GM21529 (cell line): Measurements from ENCODE around the gene KIF22.
"Not testable (repeated sequence)": the region's sequence is repeated elsewhere in the genome, so short reads cannot be mapped to it uniquely, and the experiment has no call there.

ENCODE experiments used
- ATAC-seq: cut with Tn5 transposase; IDR thresholded peaks from one replicate; pipeline ENCODE4 v1.9.1; 2021; ENCODE audit not compliant: unreplicated experiment

The KIF22 gene

GRCh38 chr16:29812754-29813643 lies 22.4 kb downstream of the KIF22 start:
- ATAC-seq = no peak

DNA sequence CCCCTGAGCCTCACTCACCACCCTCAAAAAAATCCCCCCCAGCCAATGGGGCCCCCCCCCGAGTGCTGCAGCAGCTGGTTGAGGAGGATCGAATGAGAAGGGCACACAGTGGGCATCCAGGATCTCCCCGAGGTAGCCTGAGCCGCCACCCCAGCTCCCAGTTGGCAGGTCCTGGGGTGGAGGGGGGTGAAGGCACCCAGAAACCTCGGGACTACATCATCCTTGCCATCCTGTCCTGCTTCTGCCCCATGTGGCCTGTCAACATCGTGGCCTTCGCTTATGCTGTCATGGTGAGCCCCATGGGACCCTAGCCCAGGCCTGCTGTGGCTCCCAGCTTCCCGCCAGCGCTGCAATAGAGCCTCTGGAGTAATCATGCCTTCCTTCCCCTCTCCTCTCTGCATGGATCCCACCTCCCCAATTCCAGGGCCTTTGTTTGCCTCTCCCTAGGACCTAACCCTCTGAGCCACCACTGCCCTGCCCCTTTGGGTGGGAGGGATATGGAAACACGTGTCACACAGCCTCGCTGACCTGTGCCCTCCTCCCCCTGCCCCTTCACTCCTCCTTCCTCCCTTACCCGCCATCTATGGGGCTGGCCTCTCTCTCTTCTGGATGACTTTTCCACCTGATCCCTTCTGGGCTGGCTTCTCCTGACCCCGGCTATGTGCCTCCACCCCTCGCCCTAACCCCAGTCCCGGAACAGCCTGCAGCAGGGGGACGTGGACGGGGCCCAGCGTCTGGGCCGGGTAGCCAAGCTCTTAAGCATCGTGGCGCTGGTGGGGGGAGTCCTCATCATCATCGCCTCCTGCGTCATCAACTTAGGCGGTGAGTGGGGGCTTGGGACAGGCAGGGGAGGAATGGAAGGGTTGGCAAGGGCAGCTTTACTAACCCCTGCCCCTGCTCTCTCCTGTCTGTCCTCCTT lies 23.4 kb downstream of the KIF22 start:
- ATAC-seq = no peak

DNA sequence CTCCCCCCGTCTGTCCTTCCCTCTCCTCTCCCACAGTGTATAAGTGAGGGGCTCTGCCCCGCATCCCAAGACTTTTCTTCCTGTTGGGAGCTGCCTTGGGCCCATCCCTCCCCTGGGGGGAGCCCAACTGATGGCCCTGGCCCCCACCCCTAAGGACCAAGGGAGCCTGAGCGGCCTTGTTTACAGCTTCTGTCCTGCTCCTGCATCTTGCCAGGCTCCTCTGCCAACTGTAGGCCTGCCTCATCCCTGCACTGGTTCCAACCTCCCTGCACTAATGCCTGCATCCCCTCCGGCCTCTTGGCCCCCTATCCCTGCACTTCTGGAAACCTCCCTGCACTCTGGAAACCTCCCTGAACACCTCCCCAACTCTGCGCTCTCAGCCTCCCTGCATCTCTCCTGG lies 24.0 kb downstream of the KIF22 start:
- no peak for ATAC-seq

GRCh38 chr16:29815032-29815721 lies 24.6 kb downstream of the KIF22 start:
- no peak for ATAC-seq

DNA sequence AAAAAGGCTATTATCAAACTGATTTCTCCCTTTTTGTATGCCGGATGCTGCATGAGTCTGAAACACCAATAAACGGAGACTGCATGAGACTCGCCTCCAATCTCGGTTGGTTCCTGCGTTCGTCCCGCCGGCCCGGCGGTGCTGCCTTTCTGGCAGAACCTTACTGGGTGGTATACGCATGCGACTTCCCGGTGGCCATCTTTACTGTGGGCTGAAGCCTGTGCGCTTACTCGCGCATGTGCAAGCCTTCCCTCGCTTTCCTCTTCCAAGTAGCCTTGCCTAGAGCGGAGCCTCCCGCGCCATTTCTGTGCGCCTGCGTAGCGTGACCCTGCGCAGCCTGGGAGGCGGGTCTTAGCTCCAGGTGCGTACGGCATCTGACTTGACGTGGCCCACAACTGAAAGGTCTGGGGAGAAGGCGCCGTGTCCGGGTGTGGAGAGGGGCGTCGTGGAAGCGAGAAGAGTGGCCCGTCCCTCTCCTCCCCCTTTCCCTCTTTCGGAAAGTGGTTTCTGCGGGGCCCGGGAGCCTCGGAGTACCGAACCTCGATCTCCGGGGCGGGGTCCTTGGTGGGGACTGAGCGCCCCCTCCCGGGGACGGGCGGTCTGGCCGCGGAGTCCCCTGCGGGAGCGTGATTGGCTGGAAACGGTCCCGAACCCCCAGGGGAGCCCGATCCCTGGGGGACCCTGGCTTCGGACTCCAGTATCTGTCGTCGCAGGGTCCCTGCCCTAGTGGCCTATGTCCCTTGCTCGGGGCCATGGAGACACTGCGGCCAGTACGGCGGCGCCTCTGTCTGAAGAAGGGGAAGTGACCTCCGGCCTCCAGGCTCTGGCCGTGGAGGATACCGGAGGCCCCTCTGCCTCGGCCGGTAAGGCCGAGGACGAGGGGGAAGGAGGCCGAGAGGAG lies 25.5 kb downstream of the KIF22 start, which contains the start of gene PAGR1:
TSS of gene PAGR1 (plus strand) at position 360 of the 901 bp plus-strand sequence. CDS start at position 734, 374 bp downstream.
- ATAC-seq = peak; percentile 47

GRCh38 chr16:29816694-29817441 lies 26.3 kb downstream of the KIF22 start:
- peak; percentile 15 for ATAC-seq

DNA sequence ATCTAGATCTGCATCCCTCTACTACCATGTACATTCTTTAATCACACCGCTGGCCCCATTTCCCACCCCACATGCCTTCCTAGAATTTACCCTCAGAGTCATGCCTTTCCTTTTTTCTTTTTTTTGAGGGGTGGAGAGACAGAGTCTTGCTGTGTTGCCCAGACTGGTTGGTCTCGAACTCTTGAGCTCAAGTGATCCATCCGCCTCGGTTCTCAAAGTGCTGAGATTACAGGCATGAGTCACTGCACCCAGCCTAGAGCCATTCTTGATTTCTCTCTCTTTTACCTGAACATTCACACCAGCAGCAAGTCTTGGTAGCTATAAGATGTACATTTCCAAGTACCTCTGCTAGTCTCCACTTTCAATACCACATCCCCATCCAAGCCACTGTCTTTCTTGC lies 27.5 kb downstream of the KIF22 start:
- ATAC-seq = no peak

DNA sequence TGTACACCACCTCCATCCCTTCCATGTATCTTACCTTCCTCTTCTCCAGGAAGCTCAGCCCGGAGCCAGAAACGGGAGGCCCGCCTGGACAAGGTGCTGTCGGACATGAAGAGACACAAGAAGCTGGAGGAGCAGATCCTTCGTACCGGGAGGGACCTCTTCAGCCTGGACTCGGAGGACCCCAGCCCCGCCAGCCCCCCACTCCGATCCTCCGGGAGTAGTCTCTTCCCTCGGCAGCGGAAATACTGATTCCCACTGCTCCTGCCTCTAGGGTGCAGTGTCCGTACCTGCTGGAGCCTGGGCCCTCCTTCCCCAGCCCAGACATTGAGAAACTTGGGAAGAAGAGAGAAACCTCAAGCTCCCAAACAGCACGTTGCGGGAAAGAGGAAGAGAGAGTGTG lies 29.0 kb downstream of the KIF22 start:
- ATAC-seq = no peak

DNA sequence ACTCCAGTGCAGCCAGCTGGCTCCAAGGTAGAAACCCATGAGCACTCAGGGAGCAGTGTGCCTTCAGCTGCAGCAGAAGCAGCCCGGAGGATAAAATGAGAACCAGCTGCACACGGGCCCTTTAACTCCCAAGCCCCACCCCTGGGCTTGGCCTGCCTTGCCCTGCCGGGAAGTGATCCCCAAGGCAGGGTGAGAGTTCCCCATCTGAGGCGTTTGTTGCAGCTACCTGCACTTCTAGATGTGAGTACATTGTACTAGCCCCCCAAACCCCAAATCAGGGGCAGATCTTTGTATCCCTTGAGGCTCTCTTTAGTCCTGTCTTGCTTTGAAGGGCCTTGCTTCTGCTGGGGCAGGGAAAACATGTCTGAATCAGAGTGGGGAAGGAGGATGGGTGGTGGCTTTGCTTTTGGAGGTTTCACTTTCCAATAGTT lies 29.7 kb downstream of the KIF22 start, which contains the start of gene MVP:
TSS of gene MVP (plus strand) at position 192 of the 431 bp plus-strand sequence. CDS start 10,088 bp downstream, outside the sequence.
- ATAC-seq = no peak

DNA sequence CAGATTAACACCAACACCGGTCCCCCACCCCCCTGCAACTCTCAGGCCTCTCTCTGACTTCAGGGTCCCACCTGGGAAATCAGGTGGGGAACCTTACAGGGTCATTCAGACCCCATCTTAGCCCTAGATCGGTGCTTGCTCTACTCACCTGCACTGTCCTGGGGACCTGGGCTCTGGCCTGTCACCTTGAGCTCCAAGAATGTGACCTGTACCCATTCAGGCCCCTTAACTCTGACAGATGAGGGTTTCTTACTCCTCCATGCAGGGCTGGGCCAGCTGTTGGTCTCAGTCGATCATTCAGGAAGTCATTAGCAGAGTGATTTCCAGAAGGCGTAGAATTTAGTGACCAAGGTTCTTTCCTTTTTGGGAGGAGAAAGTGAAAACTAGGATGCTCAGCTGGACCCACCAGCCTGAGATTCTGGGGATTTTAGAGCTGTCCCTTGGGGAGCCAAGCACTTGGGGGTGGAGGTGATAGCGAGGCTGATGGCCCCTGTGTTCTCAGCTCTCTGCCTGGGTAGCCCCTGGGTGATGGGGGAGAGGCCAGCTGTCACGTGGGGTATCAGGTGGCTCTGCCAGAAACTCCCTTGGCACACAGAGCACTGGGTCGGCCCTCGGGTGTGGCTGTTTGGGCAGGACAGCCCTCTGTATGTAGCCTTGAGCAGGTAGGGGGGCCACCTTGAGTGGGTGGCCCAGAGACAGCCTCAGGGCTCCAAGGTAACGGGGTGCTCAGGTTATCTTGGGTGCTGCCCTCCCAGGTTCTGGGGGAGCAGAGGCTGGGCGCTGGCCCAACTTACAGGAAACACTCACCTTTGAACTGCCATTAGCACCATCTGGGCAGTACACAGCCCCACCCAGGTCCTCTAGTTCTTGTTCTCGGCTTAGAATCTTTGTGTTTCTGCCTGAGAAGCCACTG lies 30.4 kb downstream of the KIF22 start:
- peak; percentile 42 for ATAC-seq

DNA sequence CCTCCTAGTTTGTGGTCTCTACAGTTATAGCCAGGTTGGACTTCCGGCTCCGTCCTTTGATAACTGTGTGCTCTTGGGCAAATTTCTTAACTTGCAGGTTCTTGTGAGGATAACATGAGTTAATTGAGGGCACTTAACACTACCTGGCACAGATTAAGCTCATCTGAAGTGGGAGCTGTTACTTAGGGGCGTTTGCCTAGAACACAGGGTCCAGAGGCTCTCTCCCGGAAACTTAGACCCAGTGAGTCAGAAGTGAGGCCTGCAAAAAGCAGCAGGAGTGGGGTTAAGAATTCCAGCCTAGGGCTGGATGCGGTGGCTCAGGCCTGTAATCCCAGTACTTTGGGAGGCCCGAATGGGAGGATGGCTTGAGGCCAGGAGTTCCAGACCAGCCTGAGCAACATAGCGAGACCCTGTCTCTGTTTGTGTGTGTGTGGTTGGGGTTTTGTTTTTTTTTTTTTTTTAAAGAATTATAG lies 31.1 kb downstream of the KIF22 start:
- no peak for ATAC-seq

DNA sequence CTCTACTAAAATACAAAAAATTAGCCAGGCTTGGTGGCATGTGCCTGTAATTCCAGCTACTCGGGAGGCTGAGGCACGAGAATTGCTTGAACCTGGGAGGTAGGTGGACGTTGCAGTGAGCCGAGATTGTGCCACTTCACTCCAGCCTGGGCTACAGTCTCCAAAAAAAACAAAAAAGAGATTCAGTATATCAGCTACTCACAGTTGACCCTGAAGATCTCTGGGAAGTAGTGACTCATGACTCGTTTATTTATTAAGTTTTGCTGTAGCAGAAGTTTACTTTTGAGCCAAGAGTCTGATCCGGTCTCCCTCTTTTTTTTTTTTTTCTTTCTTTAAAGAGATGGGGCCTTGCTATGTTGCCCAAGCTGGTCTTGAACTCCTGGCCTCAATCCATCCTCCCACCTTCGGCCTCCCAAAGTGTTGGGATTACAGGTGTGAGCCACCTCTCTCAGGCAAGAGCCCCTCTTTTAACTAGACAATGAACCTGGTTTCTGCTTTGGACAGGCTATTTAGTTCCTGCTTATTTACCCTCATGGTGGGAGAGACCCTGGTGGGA lies 34.1 kb downstream of the KIF22 start:
- ATAC-seq = no peak

DNA sequence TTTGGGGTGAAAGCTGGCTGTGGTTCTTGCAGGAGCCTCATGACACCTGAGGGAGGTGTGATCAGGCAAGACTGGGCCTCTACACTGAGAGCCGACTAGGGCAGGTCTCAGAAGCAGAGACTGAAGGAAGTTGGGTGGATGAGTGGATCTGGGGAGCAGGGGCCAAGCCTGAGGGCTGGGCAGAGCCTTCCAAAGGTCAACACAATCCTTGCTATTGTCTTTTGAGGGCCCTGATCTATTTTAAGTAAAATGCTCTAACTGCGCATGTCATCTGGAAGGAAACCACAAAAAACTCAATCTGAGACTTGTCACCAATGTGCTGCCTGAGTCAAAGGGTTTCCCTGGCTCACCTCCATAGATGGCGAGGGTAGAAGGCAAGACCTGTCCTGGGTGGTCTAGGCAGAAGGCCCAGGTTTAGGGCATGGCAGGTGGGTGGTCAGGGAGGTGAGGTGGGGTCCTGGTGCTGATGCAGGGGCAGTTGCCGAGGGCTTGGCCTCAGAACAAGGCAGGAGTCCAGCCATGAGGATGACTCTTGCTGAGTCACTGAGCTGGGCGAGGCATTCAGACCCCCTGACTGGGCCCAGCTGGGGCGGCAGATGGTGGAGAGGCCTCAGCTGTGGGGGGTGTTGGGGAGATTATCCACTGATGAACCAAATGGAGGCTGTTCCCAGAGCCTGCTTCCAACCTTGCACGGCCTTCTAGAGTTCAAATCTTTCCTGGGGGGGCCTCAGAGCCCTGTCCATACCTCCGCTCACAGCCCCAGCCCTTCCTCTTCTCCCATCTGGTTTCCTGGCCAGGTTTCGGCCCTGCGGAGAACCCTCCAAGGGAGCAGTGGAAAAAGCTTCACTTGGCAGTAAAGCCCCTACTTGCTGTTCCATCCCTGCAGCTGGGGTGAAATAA lies 34.8 kb downstream of the KIF22 start:
- ATAC-seq = no peak

DNA sequence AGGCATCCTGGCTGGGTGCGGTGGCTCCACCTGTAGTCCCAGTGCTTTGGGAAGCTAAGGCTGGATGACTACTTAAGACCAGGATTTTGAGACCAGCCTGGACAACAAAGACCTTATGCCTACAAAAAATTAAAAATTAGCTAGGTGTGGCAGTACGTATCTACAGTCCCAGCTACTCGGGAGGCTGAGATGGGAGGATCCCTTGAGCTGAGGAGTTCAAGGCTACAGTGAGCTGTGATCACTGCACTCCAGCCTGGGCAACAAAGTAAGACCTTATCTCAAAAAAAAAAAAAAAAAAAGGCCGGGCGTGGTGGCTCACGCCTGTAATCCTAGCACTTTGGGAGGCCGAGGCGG lies 35.8 kb downstream of the KIF22 start:
- ATAC-seq = no peak

DNA sequence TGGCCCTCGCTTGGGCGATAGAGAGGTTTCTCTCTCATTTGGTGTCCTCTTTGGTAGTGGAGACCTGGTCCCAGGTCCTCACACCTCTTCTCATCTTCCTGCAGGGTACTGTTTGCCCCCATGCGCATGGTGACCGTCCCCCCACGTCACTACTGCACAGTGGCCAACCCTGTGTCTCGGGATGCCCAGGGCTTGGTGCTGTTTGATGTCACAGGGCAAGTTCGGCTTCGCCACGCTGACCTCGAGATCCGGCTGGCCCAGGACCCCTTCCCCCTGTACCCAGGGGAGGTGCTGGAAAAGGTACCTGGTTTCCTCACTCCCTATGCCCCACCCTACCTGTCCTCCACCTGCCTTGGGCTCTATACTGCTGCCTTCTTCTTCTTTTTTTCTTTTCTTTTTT lies 40.2 kb downstream of the KIF22 start:
- ATAC-seq = no peak

DNA sequence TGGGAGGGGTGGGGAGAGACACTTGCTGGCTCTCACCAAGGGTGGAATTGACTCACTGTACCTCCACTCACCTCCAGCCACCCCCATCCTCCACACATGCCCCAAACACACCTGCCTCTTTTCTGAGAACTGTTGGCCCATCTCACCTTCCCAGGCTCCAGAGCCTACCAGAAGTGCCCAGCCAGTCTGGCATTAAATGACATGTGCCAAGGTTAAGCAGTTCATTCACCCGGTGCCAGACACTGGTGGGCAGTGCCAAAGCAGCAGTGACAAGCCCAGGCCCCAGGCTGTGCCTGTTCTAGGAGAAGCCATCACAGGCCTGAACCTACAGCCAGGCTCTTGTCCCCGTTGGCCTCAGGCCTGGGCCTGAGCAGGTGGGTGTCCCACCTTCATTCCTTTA lies 40.9 kb downstream of the KIF22 start:
- no peak for ATAC-seq

- not testable (repeated sequence) for ATAC-seq
Observed at GRCh38 chr16:29833219-29833618, 42.7 kb downstream of the KIF22 start.
